ENCODE data around the gene BID. TPM values are rescaled to one million over a fixed set of nuclear protein-coding genes. Genes with fewer than 3 reads are reported as not detected.

BID gene
- total RNA-seq, 2 experiments from 2014 or later = 8.9 to 10.3 TPM

- no peak overlapping the region for H3K4me3 ChIP-seq (ENCODE audit: low read length)
- no peak for TF ChIP-seq CTCF (IDR thresholded peaks at IDR 0.05)
- DNase-seq (peak in 9 of 14 experiments; percentile 11 to 89 (median 44)), ATAC-seq (ENCODE audit: poor library complexity) (peak; percentile 22)
- H3K27ac ChIP-seq (ENCODE audit: low read depth in 1 of 2, low read length in 2 of 2) = peak overlapping the region in 1 of 2 donors; percentile 45
- POLR2A ChIA-PET = interaction anchor here (0.6 to 1.2 kb wide), 3 partner anchors 8 to 142 kb away, joined by 3 to 5 read pairs (median 4); no protein-coding TSS in a partner anchor
- peaks cover 0 to 18% of the 10 kb centered on the region in 2 experiments for H3K9me3 ChIP-seq (ENCODE audit: control insufficient read depth in 1 of 2, insufficient read depth in 1 of 2, low read length in 2 of 2)
- CTCF ChIA-PET = interaction anchor here (0.7 to 1.9 kb wide), 3 partner anchors 12 to 39 kb away, joined by 3 to 5 read pairs (median 3); no protein-coding TSS in a partner anchor
- H3K27ac Mint-ChIP-seq = peak overlapping the region; percentile 96
- peaks cover 48% of the 10 kb centered on the region for H3K4me1 Mint-ChIP-seq (ENCODE audit: low read depth)
- peaks cover 14% of the 10 kb centered on the region for H3K36me3 Mint-ChIP-seq (ENCODE audit: low read depth)
- no peaks in the 10 kb centered on the region for H3K27me3 ChIP-seq (ENCODE audit: control insufficient read depth in 1 of 2, insufficient read depth in 2 of 2, low read length in 2 of 2)
- H3K27me3 Mint-ChIP-seq = no peaks in the 10 kb centered on the region
- H3K4me3 Mint-ChIP-seq = peak overlapping the region; percentile 45
- H3K9me3 Mint-ChIP-seq = no peaks in the 10 kb centered on the region
- no peaks in the 10 kb centered on the region for H3K36me3 ChIP-seq (ENCODE audit: insufficient read depth, low read length)
- peaks cover 68% of the 10 kb centered on the region for H3K4me1 ChIP-seq (ENCODE audit: insufficient read depth, low read length)
- intact Hi-C loops (cut with DNase I, micrococcal nuclease) = loop anchor here in 1 of 2 experiments (10.0 kb wide), 1 partner anchor 147 kb away; the partner anchor contains the start of gene BCL2L13
Observed at GRCh38 chr22:17781319-17782031, 7.2 kb upstream of the BID start.

GRCh38 chr22:17780741-17781318 lies 6.6 kb upstream of the BID start:
- TF ChIP-seq CTCF (IDR thresholded peaks at IDR 0.05) = no peak
- DNase-seq = no peak
- peaks cover 14% of the 10 kb centered on the region for H3K36me3 Mint-ChIP-seq (ENCODE audit: low read depth)
- H3K4me1 Mint-ChIP-seq (ENCODE audit: low read depth) = peaks cover 54% of the 10 kb centered on the region
- POLR2A ChIA-PET = interaction anchor here (0.6 to 1.1 kb wide), 2 partner anchors 13 to 142 kb away, joined by 3 to 4 read pairs; no protein-coding TSS in a partner anchor
- peak overlapping the region; percentile 45 for H3K4me3 Mint-ChIP-seq
- Histone ChIP-seq H3K36me3 (ENCODE audit: insufficient read depth, low read length) (no peaks in the 10 kb centered on the region), H3K9me3 (ENCODE audit: control insufficient read depth in 1 of 2, insufficient read depth in 1 of 2, low read length in 2 of 2) (peaks cover 0 to 18% of the 10 kb centered on the region in 2 experiments), H3K4me1 (ENCODE audit: insufficient read depth, low read length) (peaks cover 70% of the 10 kb centered on the region), H3K27me3 (ENCODE audit: control insufficient read depth in 1 of 2, insufficient read depth in 2 of 2, low read length in 2 of 2) (no peaks in the 10 kb centered on the region), H3K4me3 (ENCODE audit: low read length) (no peak overlapping the region), H3K27ac (ENCODE audit: low read depth in 1 of 2, low read length in 2 of 2) (peak overlapping the region in 1 of 2 donors; percentile 45)
- H3K27me3 Mint-ChIP-seq = no peaks in the 10 kb centered on the region
- CTCF ChIA-PET = interaction anchor here (1.9 kb wide), 1 partner anchor 38 kb away, joined by 5 read pairs; no protein-coding TSS in a partner anchor
- peak overlapping the region; percentile 96 for H3K27ac Mint-ChIP-seq
- no peaks in the 10 kb centered on the region for H3K9me3 Mint-ChIP-seq
- ATAC-seq (ENCODE audit: poor library complexity) = no peak
- intact Hi-C loops (cut with DNase I, micrococcal nuclease) = loop anchor here in 1 of 2 experiments (10.0 kb wide), 1 partner anchor 146 kb away; the partner anchor contains the start of gene BCL2L13

- Mint-ChIP-seq H3K27me3 (no peaks in the 10 kb centered on the region), H3K4me3 (peak overlapping the region; percentile 27), H3K36me3 (ENCODE audit: low read depth) (peaks cover 14% of the 10 kb centered on the region), H3K9me3 (no peaks in the 10 kb centered on the region), H3K27ac (peak overlapping the region; percentile 96), H3K4me1 (ENCODE audit: low read depth) (peaks cover 60% of the 10 kb centered on the region)
- intact Hi-C loops (cut with DNase I, micrococcal nuclease) = loop anchor here in 1 of 2 experiments (10.0 kb wide), 1 partner anchor 145 kb away; the partner anchor contains the start of gene BCL2L13
- no peak overlapping the region for H3K4me3 ChIP-seq (ENCODE audit: low read length)
- no peaks in the 10 kb centered on the region for H3K36me3 ChIP-seq (ENCODE audit: insufficient read depth, low read length)
- ATAC-seq (ENCODE audit: poor library complexity) (no peak), DNase-seq (peak in 1 of 14 experiments; percentile 22)
- H3K4me1 ChIP-seq (ENCODE audit: insufficient read depth, low read length) = peaks cover 70% of the 10 kb centered on the region
- TF ChIP-seq CTCF (IDR thresholded peaks at IDR 0.05) = no peak
- CTCF ChIA-PET = interaction anchor here (0.9 to 2.7 kb wide), 3 partner anchors 38 to 109 kb away, joined by 3 to 7 read pairs (median 5); no protein-coding TSS in a partner anchor
- peaks cover 0 to 18% of the 10 kb centered on the region in 2 experiments for H3K9me3 ChIP-seq (ENCODE audit: control insufficient read depth in 1 of 2, insufficient read depth in 1 of 2, low read length in 2 of 2)
- no peak overlapping the region for H3K27ac ChIP-seq (ENCODE audit: low read depth in 1 of 2, low read length in 2 of 2)
- no peaks in the 10 kb centered on the region for H3K27me3 ChIP-seq (ENCODE audit: control insufficient read depth in 1 of 2, insufficient read depth in 2 of 2, low read length in 2 of 2)
- POLR2A ChIA-PET = no interaction called here
Observed at GRCh38 chr22:17780116-17780740, 6.0 kb upstream of the BID start.
